CD4-positive, alpha-beta T cell treated with Interleukin-10 for 1 hour (primary cell): Measurements from ENCODE around the gene AREL1.

Source experiments
- DNase-seq: peaks from one replicate; pipeline ENCODE4 v3.0.0-alpha.2; 2020

Gene AREL1

DNA sequence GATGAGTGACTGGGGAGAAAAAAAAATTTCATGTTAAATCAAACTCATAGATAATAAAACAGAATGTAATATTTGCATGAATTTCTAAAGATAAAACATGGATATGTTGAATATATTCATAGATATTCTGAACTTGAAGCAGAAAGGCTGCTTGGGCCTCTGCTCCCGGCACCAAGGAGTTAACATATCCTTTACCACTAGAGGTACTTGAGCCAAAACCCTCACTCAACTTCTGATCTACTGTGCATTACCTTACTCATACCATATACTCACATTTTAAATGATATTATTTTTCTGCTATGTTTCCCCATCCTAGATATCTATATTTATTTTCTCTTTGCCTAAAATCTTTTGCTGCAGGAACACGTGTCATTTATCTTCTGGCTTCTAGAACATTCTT, 14.9 kb downstream of the AREL1 start:
- DNase-seq: no peak

DNA sequence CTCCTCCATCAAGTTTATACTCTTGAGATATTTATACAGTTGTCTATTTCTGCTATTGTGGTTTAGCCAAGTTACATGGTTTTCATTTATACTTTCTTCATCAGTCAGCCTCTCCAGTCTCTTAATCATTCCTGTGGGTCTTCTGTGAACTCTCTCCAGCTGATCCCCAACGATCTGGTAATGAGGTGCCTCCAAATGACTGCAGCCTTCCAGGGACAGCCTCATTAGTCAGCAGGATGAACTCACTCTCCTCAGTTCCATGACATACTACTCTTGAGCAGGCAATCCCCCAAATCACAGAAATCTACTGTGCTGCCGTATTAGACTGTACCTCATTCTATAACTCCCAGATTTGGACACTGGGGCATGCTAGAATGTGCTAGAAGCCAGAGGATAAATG, 15.3 kb downstream of the AREL1 start:
- no peak for DNase-seq

DNA sequence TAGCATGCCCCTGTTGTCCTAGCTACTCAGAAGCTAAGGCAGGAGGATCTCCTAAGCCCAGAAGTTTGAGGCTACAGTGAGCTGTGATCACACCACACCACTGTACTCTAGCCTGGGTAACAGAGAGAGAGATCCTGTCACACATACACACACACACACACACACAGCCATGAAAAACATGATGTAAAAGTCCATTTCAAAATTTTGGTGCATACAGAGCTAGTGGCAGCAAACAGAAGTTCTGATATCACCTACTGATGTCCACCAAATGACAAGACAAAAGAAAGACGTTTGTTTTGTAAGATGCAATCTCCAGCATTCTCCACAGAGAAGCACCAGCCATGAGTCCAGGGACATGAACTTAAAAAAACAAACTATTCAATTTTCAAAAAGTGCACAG, 15.9 kb downstream of the AREL1 start:
- no peak for DNase-seq

DNA sequence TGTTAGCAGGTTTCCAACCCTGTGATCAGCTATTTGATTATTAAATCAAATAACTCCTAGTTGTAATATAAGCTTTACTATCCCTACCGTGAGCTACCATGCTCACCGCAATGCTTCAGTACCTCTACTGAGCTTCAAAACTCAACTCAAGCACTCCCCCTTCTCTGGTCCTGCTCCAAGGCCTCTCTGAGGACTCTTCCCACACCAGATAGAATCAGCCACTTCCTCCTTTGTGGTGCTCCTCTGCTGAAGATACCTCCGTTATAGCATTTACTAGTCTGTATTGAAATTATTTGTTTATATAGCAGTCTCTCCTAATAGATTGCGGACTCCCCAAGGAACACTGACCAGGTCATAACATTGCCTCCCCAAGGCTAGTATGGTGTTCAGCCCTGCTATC, 17.5 kb downstream of the AREL1 start:
- DNase-seq: no peak

DNA sequence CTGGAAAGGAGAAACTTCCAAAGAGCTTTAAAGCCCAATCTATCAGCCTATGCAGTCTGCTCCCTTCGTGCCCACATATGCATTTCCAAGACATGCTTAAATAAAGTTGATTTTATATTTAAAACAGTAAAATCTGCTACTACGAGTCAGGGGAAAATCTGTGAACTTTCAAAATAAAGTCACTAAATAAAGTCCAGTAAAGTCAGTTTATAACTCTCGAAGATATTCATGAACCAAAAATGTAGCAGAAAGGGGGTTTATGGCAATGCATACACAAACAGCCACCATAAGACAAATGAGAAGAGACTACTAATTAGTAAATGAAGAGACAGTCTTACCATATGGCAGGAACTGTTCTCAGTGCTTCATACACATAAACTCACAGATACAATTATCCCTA, 19.7 kb downstream of the AREL1 start:
- no peak for DNase-seq

DNA sequence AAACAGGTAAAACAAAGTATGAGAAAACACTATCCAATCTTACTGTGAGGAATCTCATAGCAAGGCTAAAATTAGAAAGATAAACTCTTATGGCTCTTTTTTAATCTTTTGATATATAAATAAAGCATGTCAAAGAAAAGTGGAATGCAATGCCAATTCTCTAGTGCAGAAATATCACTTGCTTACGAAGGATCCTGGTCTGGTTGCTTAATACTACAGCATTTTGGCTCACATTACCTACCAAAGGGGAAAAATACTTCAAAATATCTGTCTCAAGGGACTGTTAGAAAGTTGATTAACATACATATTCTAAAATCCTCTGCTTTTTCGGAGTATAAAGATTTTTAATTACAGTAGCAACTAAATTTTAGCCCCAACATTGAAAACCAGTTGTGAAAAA, 21.4 kb downstream of the AREL1 start:
- no peak for DNase-seq

DNA sequence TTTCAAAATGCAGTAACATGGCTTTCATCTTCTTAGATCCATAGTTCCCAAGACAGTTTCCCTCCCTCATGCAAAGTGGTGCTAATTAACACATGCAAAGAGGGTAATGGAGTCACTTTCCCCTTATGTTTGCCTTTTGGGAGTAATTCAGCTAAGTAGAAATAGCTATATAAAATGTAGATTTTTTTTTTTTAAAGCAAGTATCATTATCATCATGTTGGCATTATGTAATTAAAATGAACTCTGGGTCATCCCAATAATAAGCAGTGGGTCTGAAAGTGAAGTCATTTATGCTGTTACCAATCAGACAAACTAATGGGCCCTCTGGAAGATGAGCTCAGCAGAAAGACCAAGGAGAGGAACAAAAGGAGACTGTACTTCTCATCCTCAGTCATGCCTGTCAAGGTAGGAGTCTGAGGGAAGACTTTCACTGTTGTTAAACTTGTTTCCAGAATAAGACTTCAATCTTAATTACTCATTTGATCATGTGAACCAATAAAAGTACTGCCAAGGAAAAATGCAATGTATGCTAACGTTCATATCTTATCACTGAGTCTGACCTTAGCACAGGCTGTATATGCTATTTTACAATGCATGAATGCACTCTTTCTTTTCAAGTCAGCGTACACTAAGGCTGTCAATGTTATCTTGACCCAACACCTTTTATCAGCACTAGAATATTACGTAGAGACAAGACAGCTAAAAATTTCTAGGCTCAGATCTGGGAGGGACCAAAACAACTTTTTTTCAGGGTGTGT, 26.8 kb downstream of the AREL1 start:
- no peak for DNase-seq

DNA sequence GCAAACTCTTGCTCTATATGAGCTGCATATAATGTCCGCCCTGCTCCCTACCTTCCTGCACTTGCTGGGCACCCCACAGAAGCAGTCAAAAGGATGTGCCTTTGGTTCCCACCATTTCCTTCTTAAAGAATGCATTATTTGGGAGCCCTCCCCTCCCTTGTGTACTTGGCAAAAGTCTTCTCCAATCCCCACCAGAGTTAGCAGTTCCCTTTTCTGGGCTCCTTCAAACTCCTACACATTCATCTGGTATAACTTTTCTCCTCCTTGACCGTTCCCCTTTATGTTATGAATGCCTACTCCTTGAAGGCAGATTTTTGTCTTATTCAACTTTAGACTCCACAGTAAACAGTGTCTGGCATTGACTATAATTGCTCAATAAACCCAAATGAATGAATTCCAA, 27.8 kb downstream of the AREL1 start:
- no peak for DNase-seq

DNA sequence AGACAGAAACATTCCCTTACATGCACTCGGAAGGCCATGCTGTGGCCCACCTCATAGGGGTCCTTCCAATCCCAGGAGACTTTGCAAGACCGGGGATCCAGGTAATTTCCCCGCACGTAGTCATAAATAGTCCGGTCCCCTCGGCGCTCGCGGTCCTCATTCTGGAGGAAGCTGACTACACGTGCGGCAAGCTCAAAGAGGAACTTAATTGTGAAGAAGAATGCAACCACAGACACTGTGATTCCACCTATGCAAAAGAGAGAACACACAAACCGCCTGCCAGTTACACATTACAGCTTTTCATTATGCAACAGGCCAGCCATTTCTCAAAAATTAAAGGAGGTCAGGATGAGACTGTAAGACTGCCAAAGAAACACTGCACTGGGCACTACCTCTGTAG, 28.4 kb downstream of the AREL1 start:
- no peak for DNase-seq

DNA sequence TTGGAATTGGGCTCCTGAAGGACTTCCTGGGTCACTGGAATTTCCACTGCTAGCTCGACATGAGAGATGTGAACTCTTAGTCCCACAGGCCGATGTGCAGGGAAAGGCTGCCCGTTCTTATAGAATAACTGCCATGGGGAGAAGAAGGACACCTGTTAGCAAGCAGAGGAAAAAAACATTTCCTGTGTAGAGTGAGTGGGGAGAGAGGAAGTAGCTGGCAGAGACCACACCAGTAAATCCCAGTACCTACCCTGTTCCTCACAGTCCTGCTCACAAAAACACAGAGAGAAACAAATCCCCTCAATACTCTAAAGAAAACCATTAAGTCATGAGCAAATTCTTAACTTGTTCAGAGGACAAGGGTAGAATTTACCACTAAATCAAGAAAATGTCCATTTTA, 29.5 kb downstream of the AREL1 start:
- DNase-seq: no peak

DNA sequence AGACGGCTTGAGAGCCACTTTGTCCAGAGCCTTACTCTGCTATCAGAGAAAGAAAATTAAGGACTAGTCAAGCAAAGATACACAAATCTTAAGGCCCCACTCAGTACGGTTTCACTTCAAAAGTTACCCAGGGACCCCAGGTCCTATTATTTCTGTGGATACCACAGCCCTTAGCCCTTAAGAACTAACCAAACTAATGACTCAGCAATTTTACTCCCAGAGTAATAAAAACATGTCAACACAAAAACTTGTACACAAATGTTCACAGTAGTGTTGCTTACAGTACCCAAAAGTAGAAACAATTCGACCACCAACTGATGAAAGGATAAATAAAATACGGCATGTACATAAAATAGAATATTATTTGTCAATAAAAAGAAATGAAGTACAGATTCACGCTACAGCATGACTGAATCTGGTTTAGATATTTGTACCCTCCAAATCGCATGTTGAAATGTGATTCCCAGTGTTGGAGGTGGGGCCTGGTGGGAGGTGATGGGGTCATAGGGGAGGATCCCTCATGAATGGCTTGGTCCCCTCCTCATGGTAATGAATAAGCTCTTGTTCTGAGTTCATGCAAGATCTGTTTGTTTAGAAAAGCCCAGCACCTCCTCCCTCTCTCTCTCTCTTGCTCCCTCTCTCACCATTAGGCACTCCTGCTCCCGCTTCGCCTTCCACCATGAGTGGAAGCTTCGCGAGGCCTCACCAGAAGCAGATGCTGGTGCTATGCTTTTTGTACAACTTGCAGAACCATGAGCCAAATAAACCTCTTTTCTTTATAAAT, 30.5 kb downstream of the AREL1 start:
- DNase-seq: no peak

DNA sequence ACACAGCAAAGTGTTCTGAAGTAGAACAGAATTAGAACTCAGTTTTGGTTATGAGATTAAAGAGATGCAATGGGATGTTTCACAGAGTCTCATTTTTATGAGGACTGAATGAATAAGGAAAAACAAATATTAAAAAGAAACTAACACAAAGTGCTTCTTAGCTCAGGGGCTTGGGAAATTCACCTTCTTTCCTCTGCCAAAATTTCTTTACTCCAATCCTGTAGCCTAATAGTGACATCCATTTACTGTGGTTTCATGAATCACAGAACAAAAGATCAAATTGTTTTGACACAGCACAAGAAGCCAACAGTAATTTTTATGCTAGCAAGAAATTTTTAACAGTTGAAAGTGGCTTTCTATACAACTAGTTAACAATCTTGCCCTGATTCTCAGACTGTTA, 37.7 kb downstream of the AREL1 start:
- DNase-seq: no peak

DNA sequence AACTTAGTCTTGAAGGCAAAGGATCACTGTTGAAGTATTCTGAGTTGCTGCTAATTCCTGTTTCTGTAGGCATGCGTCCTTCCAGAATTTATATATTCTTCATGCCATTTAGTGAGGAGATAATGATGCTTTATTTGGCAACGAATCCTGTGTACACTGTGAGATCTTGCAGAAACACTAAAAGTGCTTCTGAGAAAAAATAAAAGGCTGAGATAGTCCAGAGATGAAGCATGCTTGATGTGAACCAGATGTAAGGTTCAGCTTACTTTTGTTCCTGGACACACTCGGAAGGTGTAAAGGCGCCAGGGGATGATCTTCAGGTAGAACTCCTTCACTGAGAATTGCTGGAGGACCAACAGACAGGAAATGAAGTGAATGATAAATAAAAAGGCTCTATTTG, 39.1 kb downstream of the AREL1 start:
- DNase-seq: no peak

DNA sequence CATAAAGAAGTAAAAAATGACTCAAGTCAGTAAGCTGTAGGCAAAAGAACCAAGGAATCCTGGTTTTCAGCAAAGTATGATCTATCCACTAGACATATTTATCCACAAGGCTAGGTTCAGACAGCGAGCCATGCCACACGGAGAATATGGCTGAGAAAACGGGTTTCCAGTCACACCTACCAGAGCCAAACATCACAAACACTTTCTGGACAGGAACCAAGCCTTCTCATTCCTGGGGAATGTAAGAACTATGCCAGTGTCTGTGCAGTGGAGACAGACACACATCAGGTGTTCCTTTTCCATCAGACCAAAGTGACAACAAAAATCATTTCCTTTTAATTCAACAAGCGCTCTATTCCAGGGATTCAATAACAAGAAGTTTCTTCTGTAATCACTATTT, 41.1 kb downstream of the AREL1 start:
- no peak for DNase-seq

DNA sequence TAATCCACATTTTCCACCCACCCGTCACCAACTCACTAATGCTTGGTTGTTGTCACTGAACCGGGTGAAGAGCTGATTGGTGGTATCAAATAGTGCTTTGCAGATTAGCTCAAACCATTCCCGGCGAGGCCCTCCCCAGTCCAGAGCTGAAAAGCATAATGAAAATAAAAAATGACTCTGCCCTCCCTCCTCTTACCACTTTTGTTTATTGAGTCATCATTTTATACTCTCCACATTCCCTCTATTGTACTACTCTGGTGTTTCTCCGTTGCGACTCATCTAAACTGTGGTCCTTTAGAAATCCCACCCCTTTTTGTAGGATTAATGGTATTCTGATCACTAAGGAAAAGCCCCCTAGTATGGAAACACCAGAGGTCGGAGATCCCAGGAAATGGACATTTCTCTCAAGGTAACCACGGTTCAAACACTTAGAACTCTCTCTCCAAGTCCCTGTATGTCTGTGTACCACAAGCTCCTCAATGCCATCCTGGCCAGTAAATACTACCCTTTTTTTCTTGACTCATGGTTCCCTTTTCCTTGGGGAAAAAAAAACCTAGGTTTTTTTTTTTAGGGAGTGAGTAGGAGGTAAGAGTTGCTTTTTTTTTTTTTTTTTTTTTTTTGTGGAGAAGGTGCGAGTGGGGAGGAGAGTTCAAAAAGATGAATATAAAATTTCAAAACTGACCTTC, 42.0 kb downstream of the AREL1 start:
- DNase-seq: no peak

DNA sequence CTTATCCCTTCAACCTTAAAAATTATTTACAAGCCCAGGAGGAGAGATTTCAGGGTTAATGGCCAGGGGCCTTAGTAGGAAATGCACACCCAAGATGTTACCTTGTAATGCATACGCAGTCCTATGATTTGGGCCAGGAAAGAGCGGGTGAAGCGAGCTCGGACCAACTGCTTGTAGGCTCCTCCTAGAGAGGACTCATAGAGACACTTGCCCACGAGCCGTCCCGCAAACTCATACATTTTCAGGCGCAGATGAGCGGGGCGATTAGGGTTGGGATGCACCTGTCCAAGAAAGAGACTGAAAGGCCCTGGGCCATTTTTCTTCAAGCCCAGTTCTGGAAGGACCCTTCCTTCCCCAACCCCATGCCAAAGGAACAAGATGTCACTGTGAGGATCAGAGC, 43.0 kb downstream of the AREL1 start:
- no peak for DNase-seq

DNA sequence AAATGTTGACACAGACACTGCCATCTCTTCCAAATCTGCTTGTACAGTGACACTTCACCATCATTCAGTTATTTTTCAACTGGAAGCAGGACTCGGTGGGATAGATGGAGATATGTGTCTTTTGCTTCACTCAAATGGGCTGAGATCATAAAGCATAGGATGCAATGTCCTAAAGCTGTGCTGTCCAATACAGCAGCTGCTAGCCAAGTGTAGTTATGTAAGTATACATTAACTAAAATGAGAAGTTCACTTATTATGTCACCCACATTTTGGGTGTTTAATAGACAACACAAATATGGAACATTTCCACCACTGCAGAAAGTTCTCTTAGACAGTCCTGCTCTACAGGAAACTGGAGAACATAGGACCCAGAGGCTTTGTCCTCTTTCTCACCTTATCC, 43.6 kb downstream of the AREL1 start:
- no peak for DNase-seq

DNA sequence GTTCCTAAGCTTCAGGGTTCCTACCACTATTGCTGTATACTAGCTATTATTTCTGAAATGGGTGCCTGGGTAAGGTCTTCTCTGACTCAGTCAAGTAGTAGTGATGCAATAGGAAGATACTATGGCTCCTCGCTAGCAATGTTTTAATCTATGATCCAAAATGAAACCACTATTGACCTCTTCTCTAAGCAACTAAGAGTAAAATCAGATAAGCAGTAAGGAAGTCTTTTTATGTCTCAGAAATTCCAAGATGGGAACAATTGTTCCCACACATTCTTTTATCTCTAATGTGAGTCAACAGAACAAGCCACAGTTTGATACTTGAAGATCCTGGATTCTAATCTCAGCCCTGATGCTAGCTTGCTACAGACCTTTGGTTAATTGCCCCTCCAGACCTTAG, 45.1 kb downstream of the AREL1 start:
- DNase-seq: no peak

DNA sequence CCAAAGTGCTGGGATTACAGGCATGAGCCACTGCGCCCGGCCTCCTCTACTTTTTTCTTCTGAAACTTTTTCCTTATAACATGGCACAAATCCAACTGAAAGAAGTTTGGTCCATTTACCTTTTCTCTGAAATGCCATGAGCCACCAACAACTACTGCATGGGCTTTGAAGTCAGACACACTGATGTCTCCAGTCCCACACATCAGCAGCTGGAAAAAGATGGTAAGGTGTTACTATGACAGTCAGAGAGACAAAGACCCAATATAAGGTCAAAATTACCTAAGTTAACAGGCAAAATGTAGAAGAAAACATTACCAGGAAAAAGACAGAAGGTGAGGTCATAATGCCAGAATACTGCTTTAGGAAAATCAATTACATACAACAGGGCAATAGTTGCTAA, 48.2 kb downstream of the AREL1 start:
- no peak for DNase-seq

DNA sequence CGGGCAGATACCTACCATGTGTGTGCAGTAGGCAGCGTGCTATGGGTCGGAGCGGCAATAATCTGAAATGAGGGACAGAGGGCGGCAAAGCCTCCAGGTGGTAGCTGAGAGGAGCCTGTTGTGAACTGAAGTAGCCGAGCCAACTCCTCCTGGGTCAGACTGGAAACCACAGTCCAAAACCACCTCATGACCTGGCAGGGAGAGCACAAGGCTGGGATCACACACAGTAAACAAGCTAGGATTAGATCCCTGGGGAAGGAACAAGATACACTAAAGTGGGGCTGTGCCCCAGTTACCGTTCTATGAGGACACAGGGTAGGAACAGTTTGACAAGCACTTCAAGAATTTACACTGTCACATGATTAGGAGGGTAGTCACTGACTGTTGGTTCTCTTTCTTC, 49.0 kb downstream of the AREL1 start:
- DNase-seq: no peak

DNA sequence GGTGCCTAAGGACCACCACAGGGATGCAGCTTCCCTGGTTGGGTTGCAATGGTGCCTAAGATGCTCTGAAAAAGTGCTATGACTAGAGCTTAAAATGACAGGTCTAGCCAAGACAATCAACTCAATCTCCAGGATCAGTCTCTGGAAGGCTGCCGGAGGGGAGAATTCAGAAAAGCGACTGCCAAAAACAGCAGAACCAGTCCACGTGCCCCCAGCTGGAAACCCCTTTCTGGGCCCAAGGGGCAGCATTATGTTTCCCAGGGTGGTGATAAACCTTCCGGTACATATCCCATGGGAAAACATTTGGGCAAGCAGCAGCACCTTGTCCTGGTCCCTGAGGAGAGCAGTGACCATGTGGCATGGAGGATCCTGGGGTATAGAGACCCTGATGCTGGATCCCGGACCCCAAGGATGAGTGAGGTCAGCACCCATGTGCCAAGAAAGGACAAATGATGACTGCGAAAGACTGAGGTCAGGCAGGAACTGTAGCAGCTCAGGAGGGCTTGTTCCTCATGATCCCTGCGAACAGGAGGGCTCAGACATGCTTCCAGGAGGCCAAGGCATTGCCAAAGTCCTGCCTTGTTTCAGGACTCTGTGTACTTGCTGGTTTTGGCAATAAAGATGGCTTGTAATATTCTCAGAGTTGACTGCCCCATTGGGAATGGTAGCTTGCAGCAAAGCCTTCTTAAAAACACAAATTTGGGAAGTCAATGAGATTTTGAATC, 51.0 kb downstream of the AREL1 start:
- no peak for DNase-seq

DNA sequence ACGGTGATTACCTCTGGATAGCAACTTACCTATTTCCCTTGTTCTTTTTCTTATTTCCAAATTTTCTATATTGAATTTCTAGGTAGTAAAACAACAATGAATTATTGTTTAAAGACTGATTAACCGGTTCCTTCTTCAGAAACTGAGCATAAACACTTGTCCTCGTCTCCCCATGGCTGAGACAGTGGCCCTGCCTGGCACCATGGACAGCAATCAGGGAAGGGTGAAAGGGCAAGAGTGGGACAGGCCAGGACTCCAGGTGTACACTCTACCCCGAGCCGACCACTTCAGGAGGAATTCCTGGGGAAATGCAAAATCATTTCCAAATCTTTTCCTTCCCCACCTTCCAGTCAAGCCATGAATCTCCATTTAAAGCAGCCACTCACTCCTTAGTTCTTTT, 52.0 kb downstream of the AREL1 start:
- DNase-seq: no peak

DNA sequence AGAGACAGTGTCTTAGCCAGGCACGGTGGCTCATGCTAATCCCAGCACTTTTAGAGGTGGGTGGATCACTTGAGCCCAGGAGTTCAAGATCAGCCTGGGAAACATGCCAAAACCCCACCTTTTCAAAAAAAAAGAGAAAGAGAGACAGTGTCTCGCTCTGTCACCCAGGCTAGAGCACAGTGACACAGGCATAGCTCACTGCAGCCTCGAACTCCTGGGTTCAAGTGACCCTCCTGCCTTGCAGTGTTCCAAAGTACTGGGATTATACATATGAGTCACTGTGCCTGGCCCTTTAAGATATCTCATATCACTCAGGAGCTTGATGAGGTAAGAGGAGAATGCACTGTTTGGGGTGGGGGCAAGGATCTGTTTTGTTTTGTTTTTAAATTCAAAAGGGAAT, 52.7 kb downstream of the AREL1 start:
- DNase-seq: no peak
